ENCODE data around the gene STPG1.
"Not testable (repeated sequence)": the region's sequence is repeated elsewhere in the genome, so short reads cannot be mapped to it uniquely, and the experiment has no call there.

The STPG1 gene, protein sequence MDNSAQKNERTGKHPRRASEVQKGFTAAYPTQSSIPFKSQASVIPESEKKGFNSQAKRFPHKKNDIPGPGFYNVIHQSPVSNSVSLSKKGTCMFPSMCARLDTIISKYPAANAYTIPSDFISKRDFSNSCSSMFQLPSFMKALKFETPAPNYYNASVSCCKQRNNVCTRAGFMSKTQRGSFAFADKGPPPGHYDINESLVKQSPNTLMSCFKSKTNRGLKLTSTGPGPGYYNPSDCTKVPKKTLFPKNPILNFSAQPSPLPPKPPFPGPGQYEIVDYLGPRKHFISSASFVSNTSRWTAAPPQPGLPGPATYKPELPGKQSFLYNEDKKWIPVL

DNA sequence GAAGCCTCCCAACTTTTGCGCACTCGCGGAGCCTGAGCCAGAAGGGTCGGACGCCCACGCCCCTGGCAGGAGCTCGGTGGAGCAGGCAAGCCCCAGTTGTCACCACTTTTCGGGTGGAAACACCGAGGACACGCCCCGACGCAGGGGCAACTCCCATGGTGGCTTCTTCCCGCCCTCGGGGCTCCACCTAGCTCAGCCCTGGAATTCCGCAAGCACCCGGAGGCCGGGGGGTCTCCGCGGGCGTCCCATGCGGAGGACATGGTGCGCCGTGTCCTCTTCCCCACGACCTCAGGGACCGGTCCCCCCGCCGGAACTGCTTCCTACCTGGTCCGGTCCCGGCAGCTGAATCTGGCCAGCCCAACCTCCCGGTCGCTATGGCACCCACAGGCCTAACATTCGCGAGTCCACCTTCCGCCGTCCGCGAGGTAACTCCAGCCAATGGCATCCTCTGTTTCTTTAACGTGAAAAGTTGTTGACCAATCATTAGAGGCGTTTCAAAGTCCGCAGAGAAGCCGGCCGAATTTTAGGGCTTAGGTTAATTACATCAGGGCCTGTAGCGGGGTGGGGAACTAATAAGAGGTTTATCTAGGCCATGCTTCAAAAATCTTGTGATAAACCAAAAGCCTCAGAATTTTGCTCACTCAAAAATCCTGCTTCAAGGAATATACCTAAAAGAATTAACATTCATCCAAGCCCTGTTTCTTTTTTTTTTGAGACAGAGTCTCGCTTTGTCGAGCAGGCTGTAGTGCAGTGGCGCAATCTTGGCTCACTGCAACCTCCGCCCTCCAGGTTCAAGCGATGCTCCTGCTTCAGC, at the start of gene STPG1:
Gene STPG1 (minus strand): TSS at position 433 of the 814 bp plus-strand sequence. CDS start 12,394 bp downstream, outside the sequence.
- peak; percentile 67 for DNase-seq

DNA sequence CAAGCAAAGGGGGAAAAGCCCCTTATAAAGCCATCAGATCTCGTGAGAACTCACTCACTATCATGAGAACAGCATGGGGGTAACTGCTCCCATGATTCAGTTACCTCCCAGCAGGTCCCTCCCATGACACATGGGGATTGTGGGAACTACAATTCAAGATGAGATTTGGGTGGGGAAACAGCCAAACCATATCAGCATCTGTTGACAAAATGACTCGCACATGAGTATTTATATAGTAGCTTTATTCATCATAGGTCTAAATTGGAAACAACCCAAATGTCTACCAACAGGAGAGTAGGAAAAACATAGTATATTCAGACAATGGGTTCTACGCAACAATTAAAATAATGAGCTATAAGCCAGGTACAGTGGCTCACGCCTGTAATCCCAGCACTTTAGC, 48.5 kb upstream of the STPG1 start:
- not testable (repeated sequence) for DNase-seq

DNA sequence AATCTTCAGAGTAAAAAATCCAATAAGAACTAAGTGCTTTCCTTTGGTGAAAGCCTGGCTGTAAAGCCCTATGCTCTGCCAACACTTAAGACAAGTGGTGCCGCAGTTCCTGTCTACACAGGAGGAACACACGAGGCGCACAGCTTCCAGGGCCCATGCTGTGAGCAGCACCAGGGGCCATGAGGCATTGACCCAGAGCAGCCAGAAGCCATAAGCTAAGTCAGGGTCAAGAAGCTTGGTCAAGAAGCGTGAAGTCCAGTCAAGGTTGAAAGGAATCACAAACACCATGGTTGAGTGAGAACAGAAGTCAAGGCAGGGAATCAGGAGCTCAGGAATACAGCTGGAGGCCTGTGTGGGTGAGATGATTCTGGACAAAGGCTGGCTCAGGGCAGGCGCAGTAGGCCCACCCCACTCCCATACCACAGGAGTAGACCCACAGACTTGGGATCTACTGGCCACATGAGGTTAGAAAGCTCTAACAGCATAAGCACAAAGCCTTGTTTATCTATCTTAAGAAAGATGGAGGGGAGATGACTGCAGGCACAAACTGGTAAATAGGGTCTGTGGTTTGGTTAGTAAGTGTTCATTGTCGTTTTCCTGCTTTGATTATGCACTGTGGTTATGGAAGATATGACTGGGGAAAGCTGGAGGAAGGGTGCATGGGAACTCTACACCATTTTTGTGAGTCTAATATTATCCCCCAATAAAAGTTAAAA, 46.1 kb upstream of the STPG1 start:
- DNase-seq: no peak

DNA sequence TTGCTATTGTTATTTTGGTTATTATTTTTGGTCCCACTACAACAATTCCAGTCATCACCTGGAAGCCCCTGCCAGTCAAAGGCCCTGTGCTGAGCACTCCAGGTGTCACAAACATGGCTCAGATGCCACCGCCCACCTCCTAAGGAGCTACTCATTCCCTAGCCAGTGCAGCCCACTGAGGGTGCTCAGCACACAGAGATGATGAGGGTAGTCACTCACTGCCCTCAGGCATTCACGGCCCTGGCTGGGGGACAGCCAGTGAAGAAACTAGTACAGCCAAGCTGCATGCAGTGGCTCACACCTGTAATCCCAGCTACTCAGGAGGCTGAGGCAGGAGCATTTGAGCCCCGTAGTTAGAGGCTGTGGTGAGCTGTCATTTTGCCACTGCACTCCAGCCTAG, 44.3 kb upstream of the STPG1 start:
- DNase-seq: no peak

DNA sequence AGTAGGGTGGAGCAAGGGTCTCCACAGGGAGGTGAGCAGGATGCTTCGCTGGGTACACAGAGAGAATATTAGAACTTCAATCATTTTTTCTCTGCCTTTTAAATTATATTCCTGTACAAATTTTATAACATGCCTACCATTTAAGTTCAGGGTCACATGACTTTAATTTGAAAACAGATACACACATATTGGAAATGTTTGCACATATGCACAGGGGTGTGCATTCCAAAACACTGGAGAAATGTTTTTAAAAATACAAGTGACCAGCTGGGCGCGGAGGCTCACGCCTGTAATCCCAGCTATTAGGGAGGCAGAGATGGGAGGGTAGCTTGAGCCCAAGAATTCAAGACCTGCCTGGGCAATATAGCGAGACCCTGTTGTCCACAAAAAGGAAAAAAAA, 41.7 kb upstream of the STPG1 start:
- no peak for DNase-seq

DNA sequence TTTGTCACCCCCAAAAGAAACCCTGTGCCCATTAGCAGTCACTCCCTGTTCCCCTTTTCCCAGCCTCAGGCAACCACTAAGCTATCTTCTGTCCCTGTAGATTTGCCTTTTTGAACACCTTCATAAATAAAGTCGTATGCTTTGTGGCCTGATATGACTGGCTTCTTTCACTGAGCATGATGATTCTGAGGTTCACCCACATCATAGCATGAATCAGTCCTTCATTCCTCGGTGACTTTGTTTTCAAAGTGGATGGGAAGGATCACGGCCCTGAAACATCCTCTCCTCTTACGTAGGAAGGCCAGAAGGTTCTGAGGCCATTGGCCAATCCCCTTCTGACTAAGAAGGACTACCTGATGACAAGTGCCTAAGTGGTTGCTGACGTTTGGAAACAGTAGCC, 41.1 kb upstream of the STPG1 start:
- no peak for DNase-seq

DNA sequence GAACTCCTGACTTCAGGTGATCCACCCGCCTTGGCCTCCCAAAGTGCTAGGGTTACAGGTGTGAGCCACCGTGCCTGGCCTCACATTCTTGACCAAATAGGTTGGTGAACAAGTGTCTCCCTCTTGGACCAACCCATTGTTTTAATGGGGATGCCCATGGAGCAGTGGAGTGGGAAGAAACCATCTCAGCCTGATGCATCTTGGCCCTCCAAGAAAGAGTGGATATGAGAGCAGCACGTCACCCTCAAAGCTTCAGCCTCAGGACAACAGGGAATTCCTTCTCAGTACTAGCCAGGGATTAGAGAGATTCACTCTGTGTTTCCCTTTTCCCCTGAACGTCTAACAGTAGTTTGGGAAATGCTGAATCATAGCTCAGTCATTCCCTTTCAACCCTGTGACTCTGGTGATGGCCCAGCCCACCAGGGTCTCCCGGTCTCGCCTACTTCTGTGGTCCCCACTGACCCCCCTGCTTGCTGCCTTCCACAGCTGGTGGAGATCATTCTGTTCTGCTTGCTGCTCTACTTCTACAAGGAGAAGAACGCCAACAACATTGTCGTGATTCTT, 39.4 kb upstream of the STPG1 start:
- no peak for DNase-seq

DNA sequence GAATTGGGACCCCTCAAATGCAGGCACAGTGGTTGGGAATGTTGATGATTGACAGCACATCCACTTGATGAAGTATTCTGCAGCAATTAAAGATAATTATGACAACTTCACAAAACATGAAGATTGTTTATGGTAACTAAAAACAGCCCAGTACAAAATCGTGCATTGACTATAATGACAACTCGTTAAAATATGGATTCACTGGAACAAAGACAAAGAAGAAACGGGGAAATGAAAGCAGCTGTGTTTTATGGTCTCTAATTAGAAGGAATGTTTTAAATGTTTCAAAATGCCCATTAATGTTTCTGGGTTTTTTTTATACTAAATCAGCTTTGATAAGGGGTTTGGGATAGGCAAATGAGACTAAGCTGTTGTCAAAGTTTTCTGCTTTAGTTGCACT, 38.2 kb upstream of the STPG1 start:
- DNase-seq: no peak

DNA sequence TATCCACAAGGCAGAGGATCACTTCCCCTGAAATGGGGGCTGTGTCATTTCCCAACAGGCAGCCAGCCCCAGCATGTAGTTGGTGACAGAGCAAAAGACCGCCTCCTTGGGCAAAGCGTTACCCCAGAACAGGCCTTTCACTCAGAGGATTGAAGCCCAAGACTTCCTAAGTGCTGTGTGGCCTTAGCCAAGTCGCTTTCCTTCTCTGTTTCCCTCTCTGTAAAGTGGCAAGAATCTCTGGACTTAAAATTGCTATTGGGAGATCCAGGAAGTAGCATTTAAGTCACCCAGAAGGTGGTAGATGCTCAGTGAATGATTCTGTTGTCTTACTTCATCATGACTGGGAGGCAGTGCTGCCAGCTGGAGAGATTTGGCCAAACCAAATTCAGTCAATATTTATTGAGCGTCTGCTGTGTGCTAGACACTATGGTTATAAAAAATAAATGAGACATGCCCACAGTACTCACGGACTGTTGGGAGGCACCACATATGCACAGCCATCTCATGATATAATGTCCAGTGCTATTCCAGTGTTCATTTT, 37.3 kb upstream of the STPG1 start:
- DNase-seq: no peak

DNA sequence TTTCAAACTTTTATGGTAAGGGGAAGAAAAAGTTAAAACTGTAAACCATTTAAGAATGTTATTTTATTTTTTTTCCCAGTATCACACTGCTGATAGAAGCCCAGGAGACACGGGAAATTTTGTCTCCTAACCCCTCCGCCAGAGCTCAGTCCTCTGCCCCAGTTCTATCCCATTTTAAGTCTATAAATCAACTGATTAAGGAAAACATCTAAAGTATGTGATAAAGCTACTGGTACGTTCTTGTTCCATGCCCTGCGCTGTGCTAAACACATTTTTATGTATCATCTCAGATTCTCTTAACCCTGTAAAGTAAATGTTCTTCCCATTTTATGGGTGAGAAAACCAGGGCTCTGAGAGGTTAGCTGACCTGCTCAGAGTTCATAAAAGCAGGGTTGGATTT, 36.7 kb upstream of the STPG1 start:
- no peak for DNase-seq

DNA sequence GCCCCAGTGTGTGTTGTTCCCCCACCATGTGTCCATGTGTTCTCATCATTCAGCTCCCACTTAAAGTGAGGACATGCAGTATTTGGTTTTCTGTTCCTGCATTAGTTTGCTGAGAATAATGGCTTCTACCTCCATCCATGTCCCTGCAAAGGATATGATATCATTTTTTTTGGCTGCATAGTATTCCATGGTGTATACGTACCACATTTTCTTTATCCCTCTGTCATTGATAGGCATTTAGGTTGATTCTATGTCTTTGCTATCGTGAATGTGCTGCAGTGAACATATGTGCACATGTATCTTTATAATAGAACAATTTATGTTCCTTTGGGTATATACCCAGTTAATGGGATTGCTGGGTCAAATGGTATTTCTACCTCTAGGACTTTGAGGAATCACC, 32.9 kb upstream of the STPG1 start:
- DNase-seq: not testable (repeated sequence)

DNA sequence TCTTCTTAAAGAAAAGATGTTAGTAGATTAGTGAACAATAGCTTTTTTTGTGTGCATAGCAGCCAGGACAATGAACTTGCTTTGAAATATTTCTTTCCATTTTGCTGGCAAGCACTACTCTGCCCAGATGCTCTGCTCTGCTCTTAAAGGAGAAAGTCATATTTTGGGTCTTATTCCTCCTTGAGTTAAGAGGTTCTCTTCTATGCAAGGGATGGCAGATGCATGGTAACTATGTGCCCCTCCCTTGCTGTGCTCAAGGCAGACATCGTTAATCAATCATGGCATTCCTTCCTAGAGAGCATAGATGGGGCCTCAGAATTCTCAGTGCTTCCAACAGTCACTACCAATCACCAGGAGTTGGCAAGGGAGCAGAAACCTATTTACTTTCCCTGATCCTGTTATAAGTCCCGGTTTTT, 29.7 kb upstream of the STPG1 start:
- no peak for DNase-seq

DNA sequence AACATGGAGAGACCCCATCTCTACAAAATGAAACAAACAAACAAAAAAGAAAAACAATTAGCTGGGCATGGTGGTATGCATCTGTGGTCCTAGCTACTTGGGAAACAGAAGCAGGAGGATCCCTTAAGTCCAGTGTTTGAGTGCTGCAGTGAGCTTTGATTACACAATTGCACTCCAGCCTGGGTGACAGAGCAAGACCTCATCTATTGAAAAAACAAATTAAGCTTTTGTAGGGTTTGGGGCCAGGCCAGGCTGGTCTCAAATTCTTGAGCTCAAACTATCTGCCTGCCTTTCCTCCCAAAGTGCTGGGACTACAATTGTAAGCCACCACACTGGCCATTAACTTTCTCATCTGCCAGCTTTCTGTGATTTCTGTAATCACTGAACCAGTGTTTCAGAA, 29.2 kb upstream of the STPG1 start:
- no peak for DNase-seq

DNA sequence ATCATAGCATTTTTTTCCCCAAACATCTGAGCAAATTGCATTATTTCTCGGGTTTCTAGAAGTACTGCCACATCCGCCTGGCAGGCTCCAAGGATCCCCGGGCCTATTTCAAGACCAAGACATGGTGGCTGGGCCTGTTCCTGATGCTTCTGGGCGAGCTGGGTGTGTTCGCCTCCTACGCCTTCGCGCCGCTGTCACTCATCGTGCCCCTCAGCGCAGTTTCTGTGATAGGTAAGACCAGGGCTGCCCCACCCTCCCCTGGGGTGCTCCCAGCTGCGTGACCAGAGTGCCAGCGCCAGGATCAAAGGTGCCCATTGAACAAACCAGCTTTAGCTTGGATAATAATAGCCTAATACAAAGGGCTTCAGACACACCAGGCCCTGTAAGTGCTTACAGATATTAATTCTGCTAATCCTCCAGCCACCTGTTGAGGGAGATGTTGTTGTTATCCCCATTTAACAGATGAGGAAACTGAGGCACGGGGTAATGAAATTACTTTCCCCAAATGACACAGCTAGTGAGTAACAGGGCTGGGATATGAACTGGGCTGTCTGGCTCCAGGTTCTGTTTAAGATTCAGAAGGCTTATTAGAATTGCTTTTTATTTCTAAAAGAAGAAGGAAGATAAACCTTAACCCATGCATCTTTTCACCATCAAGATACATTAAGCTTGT, 28.6 kb upstream of the STPG1 start:
- DNase-seq: no peak

DNA sequence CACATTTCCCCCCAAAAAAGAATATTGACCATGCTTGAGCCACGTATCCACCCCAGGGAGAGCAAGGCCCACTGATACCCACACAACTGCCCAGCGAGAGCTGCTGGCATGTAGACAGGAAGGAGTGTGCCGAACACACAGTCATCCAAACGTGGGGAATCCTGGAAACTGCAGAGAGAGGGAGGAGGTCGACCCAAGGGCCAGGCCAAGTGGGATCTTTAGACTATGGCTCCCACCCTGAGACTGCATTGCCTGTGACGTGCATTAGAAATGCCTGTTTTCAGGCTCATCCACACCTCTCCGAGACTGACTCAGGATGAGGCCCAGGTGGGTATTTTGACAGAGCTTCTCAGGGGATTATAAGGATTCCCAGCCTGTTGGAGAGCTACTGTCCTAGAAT, 27.9 kb upstream of the STPG1 start:
- no peak for DNase-seq

DNA sequence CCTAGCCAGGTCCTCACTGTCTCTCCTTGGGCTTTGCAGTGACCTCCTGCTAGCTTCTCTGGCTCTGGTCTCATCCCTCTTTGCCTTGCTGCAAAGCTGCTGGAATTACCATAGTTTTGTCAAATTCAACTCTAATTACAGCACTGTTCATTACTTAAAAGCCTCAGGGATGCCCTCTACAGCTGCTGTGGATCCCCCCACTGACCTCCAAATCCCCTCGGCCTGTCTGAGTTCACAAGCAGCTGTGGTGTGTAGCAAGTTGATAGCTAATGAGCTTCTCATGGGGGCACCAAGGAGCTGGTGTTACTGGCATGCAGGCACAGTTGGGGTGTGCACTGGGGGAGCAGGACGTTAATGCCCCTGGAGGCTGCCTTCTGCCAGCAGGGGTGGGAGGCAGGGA, 26.9 kb upstream of the STPG1 start:
- DNase-seq: no peak

DNA sequence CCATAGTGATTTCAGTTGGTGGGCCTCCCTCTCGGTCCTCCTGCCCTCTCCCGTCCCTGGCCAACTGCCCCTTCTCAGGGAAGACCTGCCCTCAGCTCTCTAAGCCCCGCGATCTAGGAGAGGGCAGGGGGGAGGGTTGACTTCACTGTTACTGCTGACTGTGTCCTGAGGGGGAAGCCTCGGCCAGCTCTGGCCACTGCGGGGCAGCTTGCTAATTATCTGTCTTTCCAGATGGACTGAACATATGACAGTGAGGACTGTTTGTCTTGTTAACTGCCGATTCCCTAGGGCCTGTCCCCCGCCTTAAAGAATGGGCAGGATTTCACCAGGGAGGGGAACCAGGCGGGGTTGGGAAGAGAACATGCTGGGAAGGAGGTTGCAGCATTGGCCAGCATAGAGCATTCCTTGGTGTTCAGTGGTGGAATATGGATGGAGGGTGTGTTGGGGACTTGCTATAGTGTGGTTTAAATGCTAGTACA, 24.9 kb upstream of the STPG1 start:
- no peak for DNase-seq

DNA sequence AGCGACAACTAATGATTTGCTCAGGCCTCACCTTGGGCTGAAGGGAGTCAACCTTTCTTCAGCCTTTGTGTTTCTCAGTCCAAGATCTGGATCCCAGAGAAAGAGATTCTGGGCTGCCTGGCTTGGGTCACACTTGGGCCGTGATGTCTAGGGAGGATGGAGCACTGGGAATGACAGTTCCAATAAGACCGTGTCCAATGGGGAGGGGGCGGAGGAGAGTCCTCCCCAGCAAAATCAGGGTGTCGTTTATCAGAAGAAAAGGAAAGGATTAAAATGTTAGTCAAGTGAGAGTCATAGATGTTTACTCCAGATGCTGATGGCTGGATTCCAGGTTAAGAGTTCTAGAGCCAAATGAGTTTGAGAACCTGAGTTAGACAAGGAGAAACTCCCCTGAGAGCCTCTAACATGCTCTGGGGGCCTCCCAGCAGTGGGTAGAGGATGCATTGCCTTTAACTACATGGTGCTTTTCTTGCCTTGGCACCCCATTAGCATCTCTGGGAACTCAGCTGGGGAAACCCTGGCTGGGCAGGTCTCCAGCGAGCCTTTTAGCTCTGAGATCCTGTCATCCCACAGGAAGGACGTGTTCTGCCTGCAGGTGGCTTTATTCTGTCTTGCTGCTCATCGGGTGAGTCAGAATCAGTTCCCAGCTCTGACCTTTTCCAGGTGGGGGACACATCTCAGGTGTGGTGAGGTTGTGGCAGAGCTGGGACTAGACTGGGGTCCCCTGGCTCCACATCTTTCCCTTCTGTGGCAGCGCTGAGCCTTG, 24.2 kb upstream of the STPG1 start:
- no peak for DNase-seq

DNA sequence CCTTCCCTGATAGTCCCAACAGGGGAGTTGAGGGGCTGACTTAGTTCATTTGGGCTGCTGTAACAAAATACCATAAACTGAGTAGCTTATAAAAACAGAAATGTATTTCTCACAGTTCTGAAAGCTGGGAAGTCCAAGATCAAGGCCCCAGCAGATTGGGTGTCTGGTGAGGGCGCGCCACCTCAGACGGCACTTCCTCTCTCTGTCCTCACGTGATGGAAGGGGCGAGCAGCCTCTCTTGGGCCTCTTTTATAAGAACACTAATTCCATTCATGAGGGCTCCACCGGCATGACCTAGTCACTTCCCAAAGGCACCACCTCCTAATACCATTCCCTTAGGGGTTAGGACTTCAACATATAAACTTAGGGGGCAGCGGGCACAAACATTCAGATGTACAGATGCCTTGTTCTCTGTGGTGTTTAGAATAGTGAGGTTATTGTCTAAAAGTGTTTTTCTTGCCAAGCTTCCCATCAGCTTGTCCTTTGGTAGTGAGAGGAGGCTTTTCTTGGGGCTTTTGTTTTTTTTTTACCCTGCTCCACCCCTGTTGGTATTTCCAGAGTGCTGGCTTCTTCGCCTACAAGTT, 22.3 kb upstream of the STPG1 start:
- DNase-seq: no peak

DNA sequence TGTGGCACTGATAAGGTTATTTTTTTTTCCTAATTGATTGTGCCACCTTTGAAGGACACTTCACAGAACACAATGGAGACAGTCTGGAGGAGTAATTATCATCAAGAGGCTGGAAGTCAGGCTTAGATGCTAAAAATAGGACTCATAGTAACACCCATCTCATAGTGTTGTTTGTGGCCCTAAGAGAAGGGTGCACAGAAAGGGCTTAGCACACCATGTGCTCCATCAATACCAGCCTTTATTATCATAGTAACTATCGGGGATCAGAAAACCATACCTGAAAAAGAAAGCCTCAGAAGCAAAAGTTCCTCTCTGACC, 13.9 kb upstream of the STPG1 start:
- DNase-seq: no peak

Data from stimulated activated CD4-positive, alpha-beta T cell treated with anti-CD3 and anti-CD28 coated beads, Interleukin-12 subunit alpha, Interleukin-12 subunit beta, amount 100 ng/mL, for 4 hours (primary cell).